ENCODE measurements around the gene LUM. TPM values are rescaled to one million over a fixed set of nuclear protein-coding genes. Genes with fewer than 3 reads are reported as not detected.

The LUM gene
- total RNA-seq, 2 donors from 2014 or later, result 130 to 196 TPM

DNA sequence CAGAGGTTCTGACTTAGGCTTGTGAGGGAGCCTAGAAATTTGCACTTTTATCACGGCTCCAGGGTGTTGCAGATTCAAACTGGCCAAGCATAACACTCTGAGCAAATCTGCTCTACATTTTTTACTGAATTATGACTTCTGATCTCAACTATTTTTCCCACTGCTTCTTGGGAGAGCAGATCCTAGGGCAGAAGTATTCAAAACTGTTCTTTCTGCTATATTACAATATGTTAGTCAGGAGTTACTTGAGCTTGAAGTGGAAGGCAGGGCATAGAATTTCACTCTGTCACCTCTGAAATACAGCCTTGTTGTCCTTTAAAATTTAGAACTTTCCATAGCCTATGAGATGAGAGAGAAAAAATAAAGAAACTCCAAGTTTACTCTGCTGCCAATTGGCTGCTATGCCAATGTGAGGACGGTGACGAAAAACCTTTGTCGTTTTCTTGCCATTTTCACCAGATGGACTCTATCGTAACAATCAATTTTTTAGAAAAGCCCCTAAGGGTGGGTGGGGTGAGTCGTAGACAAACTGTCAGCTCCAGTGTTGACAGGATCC lies 37.1 kb downstream of the LUM start:
- Histone ChIP-seq H3K27ac (peak overlapping the region; percentile 49 to 50), H3K4me1 (no peaks in the 10 kb centered on the region), H3K4me3 (no peak overlapping the region), H3K27me3 (no peaks in the 10 kb centered on the region), H3K36me3 (no peaks in the 10 kb centered on the region), H3K9me3 (no peaks in the 10 kb centered on the region)
- no peak for DNase-seq (ENCODE audit: low spot score)
- TF ChIP-seq, protein P1, sequence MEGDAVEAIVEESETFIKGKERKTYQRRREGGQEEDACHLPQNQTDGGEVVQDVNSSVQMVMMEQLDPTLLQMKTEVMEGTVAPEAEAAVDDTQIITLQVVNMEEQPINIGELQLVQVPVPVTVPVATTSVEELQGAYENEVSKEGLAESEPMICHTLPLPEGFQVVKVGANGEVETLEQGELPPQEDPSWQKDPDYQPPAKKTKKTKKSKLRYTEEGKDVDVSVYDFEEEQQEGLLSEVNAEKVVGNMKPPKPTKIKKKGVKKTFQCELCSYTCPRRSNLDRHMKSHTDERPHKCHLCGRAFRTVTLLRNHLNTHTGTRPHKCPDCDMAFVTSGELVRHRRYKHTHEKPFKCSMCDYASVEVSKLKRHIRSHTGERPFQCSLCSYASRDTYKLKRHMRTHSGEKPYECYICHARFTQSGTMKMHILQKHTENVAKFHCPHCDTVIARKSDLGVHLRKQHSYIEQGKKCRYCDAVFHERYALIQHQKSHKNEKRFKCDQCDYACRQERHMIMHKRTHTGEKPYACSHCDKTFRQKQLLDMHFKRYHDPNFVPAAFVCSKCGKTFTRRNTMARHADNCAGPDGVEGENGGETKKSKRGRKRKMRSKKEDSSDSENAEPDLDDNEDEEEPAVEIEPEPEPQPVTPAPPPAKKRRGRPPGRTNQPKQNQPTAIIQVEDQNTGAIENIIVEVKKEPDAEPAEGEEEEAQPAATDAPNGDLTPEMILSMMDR (IDR thresholded peaks at IDR 0.05), result no peak

DNA sequence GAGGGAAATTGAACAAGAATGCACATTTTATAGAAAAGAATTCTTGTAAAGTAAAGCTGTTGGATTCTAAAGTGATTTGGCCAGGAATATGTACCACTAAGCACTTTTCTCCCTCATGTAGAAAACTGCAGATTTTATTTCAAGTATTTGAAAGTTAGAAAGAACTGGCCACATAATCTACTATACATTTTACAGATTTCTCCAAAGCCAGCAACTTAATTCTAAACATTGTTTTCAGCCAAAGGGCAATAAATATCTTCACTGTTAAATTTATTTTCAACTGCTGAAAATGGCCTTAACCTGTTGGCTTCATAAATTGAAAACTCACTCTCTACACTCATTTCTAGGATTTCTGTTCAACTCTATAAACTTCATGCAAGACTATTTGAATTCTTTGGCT lies 37.9 kb downstream of the LUM start:
- no peaks in the 10 kb centered on the region for H3K27me3 ChIP-seq
- no peaks in the 10 kb centered on the region for H3K4me1 ChIP-seq
- no peak overlapping the region for H3K4me3 ChIP-seq
- DNase-seq (ENCODE audit: low spot score), result no peak
- no peaks in the 10 kb centered on the region for H3K36me3 ChIP-seq
- TF ChIP-seq, protein P1 (IDR thresholded peaks at IDR 0.05), result no peak
- peak overlapping the region in 1 of 2 donors; percentile 50 for H3K27ac ChIP-seq
- H3K9me3 ChIP-seq, result no peaks in the 10 kb centered on the region

DNA sequence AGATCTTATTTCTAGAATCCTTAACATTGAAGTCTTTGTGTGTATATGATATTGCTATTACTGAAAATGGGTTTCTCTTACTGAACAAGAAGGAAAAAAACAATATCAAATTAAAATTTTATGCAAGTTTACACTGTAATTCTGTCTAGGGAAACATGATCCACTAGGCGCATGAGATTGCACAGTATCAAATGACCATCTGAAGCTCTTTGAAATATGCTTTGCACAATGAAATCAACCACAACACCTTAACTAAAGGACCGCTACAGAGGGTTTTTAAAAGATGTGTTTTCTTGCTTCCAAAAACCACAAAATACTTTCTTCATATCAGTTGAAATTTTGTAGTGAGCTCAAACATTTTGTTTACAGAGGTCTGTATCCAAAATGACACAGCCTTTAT lies 38.4 kb downstream of the LUM start:
- peak overlapping the region in 1 of 2 donors; percentile 50 for H3K27ac ChIP-seq
- no peaks in the 10 kb centered on the region for H3K9me3 ChIP-seq
- no peaks in the 10 kb centered on the region for H3K27me3 ChIP-seq
- no peak for DNase-seq (ENCODE audit: low spot score)
- H3K4me1 ChIP-seq, result no peaks in the 10 kb centered on the region
- TF ChIP-seq, protein P1 (IDR thresholded peaks at IDR 0.05), result no peak
- no peaks in the 10 kb centered on the region for H3K36me3 ChIP-seq
- H3K4me3 ChIP-seq, result no peak overlapping the region

DNA sequence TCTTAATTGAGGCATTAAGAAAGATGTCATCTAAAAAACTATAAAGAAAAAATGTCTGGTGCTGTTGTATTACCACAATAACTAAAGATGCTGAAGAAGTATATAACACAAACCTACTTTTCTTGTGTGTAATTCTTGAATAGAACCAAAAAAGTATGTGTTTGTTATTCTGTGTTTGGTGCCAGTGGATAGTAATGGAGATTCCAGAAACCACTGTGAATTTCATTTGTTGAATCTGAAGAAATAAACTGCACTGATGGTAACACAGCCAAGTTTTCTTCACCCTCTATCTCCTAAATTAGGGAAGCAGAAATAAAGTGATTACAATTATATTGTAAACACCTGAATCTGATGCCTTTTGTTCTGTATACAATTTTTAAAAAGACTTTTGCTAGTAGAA lies 40.4 kb downstream of the LUM start:
- Histone ChIP-seq H3K36me3 (no peaks in the 10 kb centered on the region), H3K4me3 (no peak overlapping the region), H3K4me1 (no peaks in the 10 kb centered on the region), H3K9me3 (no peaks in the 10 kb centered on the region), H3K27me3 (no peaks in the 10 kb centered on the region), H3K27ac (no peak overlapping the region)
- DNase-seq (ENCODE audit: low spot score), result no peak
- TF ChIP-seq, protein P1 (IDR thresholded peaks at IDR 0.05), result no peak

DNA sequence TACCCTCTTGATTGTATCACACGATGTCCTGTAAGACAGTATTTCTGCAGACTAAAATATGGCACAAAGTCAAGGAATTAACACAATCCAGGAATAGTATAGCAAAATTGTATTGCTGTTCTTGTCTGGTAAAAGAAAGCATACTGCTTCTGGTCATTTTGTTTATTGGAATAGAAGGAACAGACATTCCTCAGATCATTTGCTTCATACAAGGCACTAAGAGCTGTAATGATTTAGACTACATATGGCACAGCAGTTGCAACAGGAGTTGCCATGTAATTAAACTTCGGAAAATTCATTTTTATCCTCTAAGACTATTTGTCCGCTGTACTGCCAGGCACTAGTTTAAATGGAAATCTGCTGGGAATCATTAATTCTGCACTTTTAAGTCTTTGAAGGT lies 45.9 kb downstream of the LUM start:
- Histone ChIP-seq H3K9me3 (no peaks in the 10 kb centered on the region), H3K27me3 (no peaks in the 10 kb centered on the region), H3K4me3 (no peak overlapping the region), H3K27ac (no peak overlapping the region), H3K36me3 (no peaks in the 10 kb centered on the region), H3K4me1 (no peaks in the 10 kb centered on the region)
- TF ChIP-seq, protein P1 (IDR thresholded peaks at IDR 0.05), result no peak
- DNase-seq (ENCODE audit: low spot score), result no peak

DNA sequence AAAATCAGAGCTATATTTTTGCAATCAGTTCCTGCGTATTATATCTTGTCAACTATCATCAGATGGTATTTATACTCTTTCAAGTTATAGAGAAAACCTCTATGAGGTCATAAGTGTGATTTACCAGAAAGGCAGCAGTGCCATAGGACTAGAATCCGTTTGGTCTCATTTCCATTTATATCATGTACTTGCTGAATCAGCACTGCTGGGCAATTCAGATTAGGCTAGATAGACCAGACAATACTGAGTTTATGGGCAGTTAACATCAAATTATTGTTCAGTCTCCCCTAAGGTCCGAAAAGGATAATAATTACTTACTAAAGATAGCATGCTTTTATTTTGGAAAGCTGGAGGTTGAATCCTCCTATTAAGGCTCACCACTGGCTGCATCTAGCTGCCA lies 46.7 kb downstream of the LUM start:
- DNase-seq (ENCODE audit: low spot score), result no peak
- no peaks in the 10 kb centered on the region for H3K4me1 ChIP-seq
- no peak overlapping the region for H3K27ac ChIP-seq
- H3K9me3 ChIP-seq, result no peaks in the 10 kb centered on the region
- H3K36me3 ChIP-seq, result no peaks in the 10 kb centered on the region
- H3K4me3 ChIP-seq, result no peak overlapping the region
- TF ChIP-seq, protein P1 (IDR thresholded peaks at IDR 0.05), result no peak
- H3K27me3 ChIP-seq, result no peaks in the 10 kb centered on the region

Data from right atrium auricular region (tissue), 2 donors.